Loucy (cell line): ENCODE results near the gene MRPL34.

Source experiments
- H2AFZ ChIP-seq: fragments of 200-600 bp; sonication (generic); 2 replicates; pipeline ENCODE4 v1.6.0; 2016; ENCODE audit warnings: antibody characterized with exemption, mild to moderate bottlenecking, low read length, moderate library complexity
- H3F3A ChIP-seq: fragments of 200-600 bp; 2 replicates; pipeline ENCODE4 v1.6.0; 2016; ENCODE audit warnings: antibody characterized with exemption, low read depth, mild to moderate bottlenecking
- H3K27me3 ChIP-seq: fragments of 200-600 bp; sonication (generic); 2 replicates; pipeline ENCODE4 v1.6.1; 2014; ENCODE audit warnings: low read length, mild to moderate bottlenecking; ENCODE audit not compliant: insufficient read depth, poor library complexity, severe bottlenecking
- H3K36me3 ChIP-seq: fragments of 200-600 bp; sonication (generic); 2 replicates; pipeline ENCODE4 v1.6.1; 2016; ENCODE audit warnings: low read length; ENCODE audit not compliant: insufficient read depth
- H3K4me1 ChIP-seq: fragments of 200-600 bp; sonication (generic); 2 replicates; pipeline ENCODE4 v1.5.1; 2014; ENCODE audit warnings: low read length, mild to moderate bottlenecking; ENCODE audit not compliant: insufficient read depth, poor library complexity, severe bottlenecking
- H3K4me2 ChIP-seq: fragments of 200-600 bp; sonication (generic); 2 replicates; pipeline ENCODE4 v1.6.0; 2014; ENCODE audit warnings: antibody characterized with exemption, low read length, low read depth, mild to moderate bottlenecking; ENCODE audit not compliant: poor library complexity, severe bottlenecking
- H3K4me3 ChIP-seq: fragments of 200-600 bp; sonication (generic); 2 replicates; pipeline ENCODE4 v1.5.1; 2014; ENCODE audit warnings: low read length, mild to moderate bottlenecking, mixed read lengths; ENCODE audit not compliant: poor library complexity, severe bottlenecking
- H3K79me2 ChIP-seq: fragments of 200-600 bp; sonication (generic); 2 replicates; pipeline ENCODE4 v1.6.1; 2014; ENCODE audit warnings: low read length; ENCODE audit not compliant: insufficient read depth
- H3K9ac ChIP-seq: fragments of 200-600 bp; sonication (generic); 2 replicates; pipeline ENCODE4 v1.6.0; 2014; ENCODE audit warnings: mild to moderate bottlenecking, low read depth, low read length, moderate library complexity; ENCODE audit not compliant: poor library complexity, severe bottlenecking
- H3K9me2 ChIP-seq: fragments of 200-600 bp; sonication (generic); replicated peaks from 2 replicates; pipeline ENCODE4 v1.6.1; 2016; ENCODE audit warnings: low read depth, low read length, mixed read lengths
- H3K9me3 ChIP-seq: fragments of 200-600 bp; sonication (generic); 2 replicates; pipeline ENCODE4 v1.6.1; 2014; ENCODE audit warnings: mild to moderate bottlenecking, antibody characterized with exemption, low read length, low read depth; ENCODE audit not compliant: insufficient read depth
- H4K20me1 ChIP-seq: fragments of 200-600 bp; sonication (generic); 2 replicates; pipeline ENCODE4 v1.6.0; 2014; ENCODE audit warnings: antibody characterized with exemption, low read length, mild to moderate bottlenecking; ENCODE audit not compliant: insufficient read depth, poor library complexity, severe bottlenecking
- CTCF ChIP-seq: fragments of 200-600 bp; sonication (generic); conservative IDR thresholded peaks from 2 replicates; pipeline ENCODE4 v1.5.1; 2014; ENCODE audit warnings: mild to moderate bottlenecking, antibody characterized with exemption, low read length
- EZH2phosphoT487 ChIP-seq: fragments of 200-600 bp; IDR thresholded peaks from 2 replicates; pipeline ENCODE4 v1.6.1; 2018; ENCODE audit warnings: antibody characterized with exemption, mild to moderate bottlenecking, moderate library complexity, borderline replicate concordance

The MRPL34 gene

GRCh38 chr19:17305216-17305516 lies 506 bp upstream of the MRPL34 start:
- peaks cover 7% of the 10 kb centered on the region for H4K20me1 ChIP-seq
- H3K4me1 ChIP-seq, result peaks cover 31% of the 10 kb centered on the region
- peaks cover 48% of the 10 kb centered on the region for H3K79me2 ChIP-seq
- H3K36me3 ChIP-seq, result no peaks in the 10 kb centered on the region
- H3K4me2 ChIP-seq, result peak overlapping the region; percentile 40
- H3K9me3 ChIP-seq, result no peaks in the 10 kb centered on the region
- H2AFZ ChIP-seq, result no peak overlapping the region
- H3F3A ChIP-seq, result peaks cover 9% of the 10 kb centered on the region; the same call in 1 of the 2 replicates
- H3K9ac ChIP-seq, result peak overlapping the region; percentile 49
- no peaks in the 10 kb centered on the region for H3K9me2 ChIP-seq
- TF ChIP-seq CTCF, result no peak
- no peak for TF ChIP-seq EZH2phosphoT487
- peaks cover 4% of the 10 kb centered on the region for H3K27me3 ChIP-seq
- peak overlapping the region; percentile 27 for H3K4me3 ChIP-seq

GRCh38 chr19:17306285-17306714 lies 628 bp downstream of the MRPL34 start:
- Histone ChIP-seq H2AFZ (peak overlapping the region; percentile 89), H3K79me2 (peaks cover 53% of the 10 kb centered on the region)
- TF ChIP-seq CTCF, result no peak
- no peak for TF ChIP-seq EZH2phosphoT487

DNA sequence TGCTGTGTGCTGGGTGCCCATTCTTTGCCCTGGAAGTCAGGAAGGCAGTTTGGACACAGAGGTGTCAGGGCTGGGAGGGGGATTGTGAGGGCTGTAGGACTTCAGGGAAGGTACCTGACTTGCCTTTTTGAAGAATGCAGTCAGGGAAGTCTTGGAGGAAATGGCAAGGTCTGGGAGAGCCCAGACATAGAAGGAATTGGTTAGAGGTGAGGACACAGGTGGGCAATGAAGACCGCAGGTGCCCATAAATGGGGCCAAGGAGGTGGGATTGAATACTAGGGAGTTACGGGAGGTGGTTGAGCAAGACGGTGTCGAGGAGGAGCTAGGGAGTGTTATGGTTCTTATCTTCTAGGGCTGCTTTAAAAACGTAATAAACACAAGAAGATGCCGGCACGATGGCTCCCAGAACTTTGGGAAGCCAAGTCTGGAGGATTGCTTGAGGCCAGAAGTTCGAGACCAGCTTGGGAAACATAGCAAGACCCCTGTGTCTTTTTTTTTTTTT lies 2.3 kb downstream of the MRPL34 start:
- no peak overlapping the region for H3K9ac ChIP-seq
- no peaks in the 10 kb centered on the region for H3K9me3 ChIP-seq
- H3K27me3 ChIP-seq, result peaks cover 4% of the 10 kb centered on the region
- TF ChIP-seq EZH2phosphoT487 (no peak), CTCF (no peak)
- H3K4me1 ChIP-seq, result peaks cover 30% of the 10 kb centered on the region
- no peaks in the 10 kb centered on the region for H3K9me2 ChIP-seq
- no peaks in the 10 kb centered on the region for H3K36me3 ChIP-seq
- peaks cover 9% of the 10 kb centered on the region; the same call in 1 of the 2 replicates for H3F3A ChIP-seq
- peaks cover 56% of the 10 kb centered on the region for H3K79me2 ChIP-seq
- H2AFZ ChIP-seq, result no peak overlapping the region
- H3K4me2 ChIP-seq, result peak overlapping the region; percentile 89
- no peak overlapping the region for H3K4me3 ChIP-seq
- peaks cover 29% of the 10 kb centered on the region for H4K20me1 ChIP-seq

More at GRCh38 chr19:17306285-17306714, 628 bp downstream of the MRPL34 start:
- Histone ChIP-seq H3K4me2 (peak overlapping the region; percentile 89), H3K27me3 (peaks cover 4% of the 10 kb centered on the region), H3F3A (peaks cover 9% of the 10 kb centered on the region; the same call in 1 of the 2 replicates), H3K9me3 (no peaks in the 10 kb centered on the region), H3K36me3 (no peaks in the 10 kb centered on the region), H3K9me2 (no peaks in the 10 kb centered on the region), H3K4me3 (peak overlapping the region; percentile 93), H4K20me1 (peaks cover 16% of the 10 kb centered on the region), H3K9ac (peak overlapping the region; percentile 95), H3K4me1 (peaks cover 40% of the 10 kb centered on the region)
